ENCODE results near the gene PCSK7.
"Not testable (repeated sequence)": the region's sequence is repeated elsewhere in the genome, so short reads cannot be mapped to it uniquely, and the experiment has no call there.

Gene PCSK7

GRCh38 chr11:117189191-117189940, 42.5 kb downstream of the PCSK7 start:
- DNase-seq: no peak
- Mint-ChIP-seq H3K36me3 (ENCODE audit: low read depth) (peaks cover 50% of the 10 kb centered on the region), H3K4me1 (ENCODE audit: low read depth) (no peaks in the 10 kb centered on the region)

GRCh38 chr11:117188620-117189081, 43.2 kb downstream of the PCSK7 start:
- no peak overlapping the region for H3K27ac Mint-ChIP-seq
- H3K9me3 Mint-ChIP-seq: no peaks in the 10 kb centered on the region
- H3K27me3 Mint-ChIP-seq: no peaks in the 10 kb centered on the region
- peak; percentile 14 for DNase-seq
- no peak overlapping the region for H3K4me3 Mint-ChIP-seq
- H3K36me3 Mint-ChIP-seq (ENCODE audit: low read depth): peaks cover 51% of the 10 kb centered on the region
- no peaks in the 10 kb centered on the region for H3K4me1 Mint-ChIP-seq (ENCODE audit: low read depth)

More at GRCh38 chr11:117189191-117189940, 42.5 kb downstream of the PCSK7 start:
- Mint-ChIP-seq H3K9me3 (no peaks in the 10 kb centered on the region), H3K27me3 (no peaks in the 10 kb centered on the region), H3K4me3 (no peak overlapping the region), H3K27ac (peak overlapping the region; percentile 37)

- no peaks in the 10 kb centered on the region for H3K9me3 Mint-ChIP-seq
- peaks cover 49% of the 10 kb centered on the region for H3K36me3 Mint-ChIP-seq (ENCODE audit: low read depth)
- peak; percentile 17 for DNase-seq
- H3K4me1 Mint-ChIP-seq (ENCODE audit: low read depth): no peaks in the 10 kb centered on the region
- peak overlapping the region; percentile 10 for H3K27ac Mint-ChIP-seq
- H3K4me3 Mint-ChIP-seq: no peak overlapping the region
- H3K27me3 Mint-ChIP-seq: no peaks in the 10 kb centered on the region
Measured at GRCh38 chr11:117187799-117188481, 43.9 kb downstream of the PCSK7 start.

- no peak overlapping the region for H3K27ac Mint-ChIP-seq
- no peak overlapping the region for H3K4me3 Mint-ChIP-seq
- DNase-seq: peak; percentile 14
- no peaks in the 10 kb centered on the region for H3K9me3 Mint-ChIP-seq
- no peaks in the 10 kb centered on the region for H3K27me3 Mint-ChIP-seq
- no peaks in the 10 kb centered on the region for H3K4me1 Mint-ChIP-seq (ENCODE audit: low read depth)
- H3K36me3 Mint-ChIP-seq (ENCODE audit: low read depth): peaks cover 49% of the 10 kb centered on the region
Measured at GRCh38 chr11:117187428-117187798, 44.5 kb downstream of the PCSK7 start.

DNA sequence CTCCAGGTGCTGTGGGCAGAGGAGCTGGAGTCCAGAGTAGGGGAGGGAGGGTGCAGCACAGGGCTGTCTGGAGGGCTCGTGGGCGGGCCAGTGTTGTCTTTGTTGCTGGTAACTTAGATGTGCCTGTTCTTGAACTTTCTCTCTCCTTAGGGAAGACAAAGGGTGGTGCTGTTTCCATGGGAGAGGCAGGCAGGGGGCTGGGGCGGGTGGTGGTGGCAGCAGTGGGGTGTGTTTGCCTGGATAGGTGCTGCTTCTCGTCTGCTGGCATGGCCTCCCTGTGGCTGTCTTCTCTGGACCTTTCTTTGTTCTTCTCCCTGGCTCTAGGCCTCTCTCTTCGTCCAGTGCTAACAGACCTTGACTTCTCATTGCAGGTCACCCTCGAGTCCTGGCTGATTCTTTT, 44.9 kb downstream of the PCSK7 start:
- H3K36me3 Mint-ChIP-seq (ENCODE audit: low read depth): peaks cover 45% of the 10 kb centered on the region

GRCh38 chr11:117186431-117186761, 45.5 kb downstream of the PCSK7 start:
- H3K27ac Mint-ChIP-seq: peak overlapping the region; percentile 48
- no peaks in the 10 kb centered on the region for H3K27me3 Mint-ChIP-seq
- no peak overlapping the region for H3K4me3 Mint-ChIP-seq
- H3K36me3 Mint-ChIP-seq (ENCODE audit: low read depth): peaks cover 41% of the 10 kb centered on the region
- H3K9me3 Mint-ChIP-seq: no peaks in the 10 kb centered on the region
- no peaks in the 10 kb centered on the region for H3K4me1 Mint-ChIP-seq (ENCODE audit: low read depth)
- peak; percentile 8 for DNase-seq

More for the DNA sequence above, 44.9 kb downstream of the PCSK7 start:
- Mint-ChIP-seq H3K4me3 (no peak overlapping the region), H3K27me3 (no peaks in the 10 kb centered on the region), H3K9me3 (no peaks in the 10 kb centered on the region), H3K4me1 (ENCODE audit: low read depth) (no peaks in the 10 kb centered on the region), H3K27ac (no peak overlapping the region)
- DNase-seq: peak; percentile 8

DNA sequence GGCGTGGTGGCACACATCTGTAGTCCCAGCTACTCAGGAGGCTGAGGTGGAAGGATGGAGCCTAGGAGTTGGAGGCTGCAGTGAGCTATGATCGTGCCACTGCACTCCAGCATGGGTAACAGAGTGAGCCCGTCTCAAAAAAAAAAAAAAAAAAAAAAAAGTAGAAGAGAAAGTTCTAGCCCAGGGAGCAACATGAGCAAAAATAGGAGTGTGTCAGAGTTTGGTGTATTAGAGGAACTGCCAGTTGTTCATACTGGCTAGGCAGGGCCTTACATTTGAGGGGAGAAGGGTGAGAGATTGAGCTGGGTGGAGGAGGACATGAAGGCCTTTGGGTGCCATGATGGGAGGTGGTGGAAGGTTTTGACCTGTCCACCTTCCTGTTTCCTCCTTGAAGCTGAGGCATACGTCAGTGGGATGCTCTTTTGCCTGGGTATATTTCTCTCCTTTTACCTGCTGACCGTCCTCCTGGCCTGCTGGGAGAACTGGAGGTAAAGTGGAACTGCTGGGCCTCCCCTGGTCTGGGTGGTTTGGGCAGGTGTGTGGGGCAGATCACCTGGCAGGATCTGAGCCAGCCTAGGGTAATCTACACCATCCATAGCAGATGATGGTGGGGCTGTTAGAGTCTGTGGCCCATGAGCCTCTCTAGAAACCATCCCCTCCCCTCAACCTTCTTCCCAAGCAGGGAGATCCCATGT, 46.0 kb downstream of the PCSK7 start:
- no peak overlapping the region for H3K4me3 Mint-ChIP-seq
- no peaks in the 10 kb centered on the region for H3K27me3 Mint-ChIP-seq
- peaks cover 41% of the 10 kb centered on the region for H3K36me3 Mint-ChIP-seq (ENCODE audit: low read depth)
- H3K27ac Mint-ChIP-seq: peak overlapping the region; percentile 48
- peak; percentile 7 for DNase-seq
- H3K4me1 Mint-ChIP-seq (ENCODE audit: low read depth): peaks cover 4% of the 10 kb centered on the region
- no peaks in the 10 kb centered on the region for H3K9me3 Mint-ChIP-seq

GRCh38 chr11:117183724-117184349, 48.0 kb downstream of the PCSK7 start:
- no peak for DNase-seq
- H3K27me3 Mint-ChIP-seq: no peaks in the 10 kb centered on the region
- H3K27ac Mint-ChIP-seq: peak overlapping the region; percentile 15
- H3K4me3 Mint-ChIP-seq: no peak overlapping the region
- peaks cover 36% of the 10 kb centered on the region for H3K36me3 Mint-ChIP-seq (ENCODE audit: low read depth)
- no peaks in the 10 kb centered on the region for H3K9me3 Mint-ChIP-seq
- peaks cover 20% of the 10 kb centered on the region for H3K4me1 Mint-ChIP-seq (ENCODE audit: low read depth)

GRCh38 chr11:117183178-117183577, 48.7 kb downstream of the PCSK7 start:
- H3K27ac Mint-ChIP-seq, H3K4me3 Mint-ChIP-seq, H3K9me3 Mint-ChIP-seq, H3K27me3 Mint-ChIP-seq, DNase-seq: not testable (repeated sequence)
- Mint-ChIP-seq H3K36me3 (ENCODE audit: low read depth) (peaks cover 32% of the 10 kb centered on the region), H3K4me1 (ENCODE audit: low read depth) (peaks cover 24% of the 10 kb centered on the region)

DNA sequence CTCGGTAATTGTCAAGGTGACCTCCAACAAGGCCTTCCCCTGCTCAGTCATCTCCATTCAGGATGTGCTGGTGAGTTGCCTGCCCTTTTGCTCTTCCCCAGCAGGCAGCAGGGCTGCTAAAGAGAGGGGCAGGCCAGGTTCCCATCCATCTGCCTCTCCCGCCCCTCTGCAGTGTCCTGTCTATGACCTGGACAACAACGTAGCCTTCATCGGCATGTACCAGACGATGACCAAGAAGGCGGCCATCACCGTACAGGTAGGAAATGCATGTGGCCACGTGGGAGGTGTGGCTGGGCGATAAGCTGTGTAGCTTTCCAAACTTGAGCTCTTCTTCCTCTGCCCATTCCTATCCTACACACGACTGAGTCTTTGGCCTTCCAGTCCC, 49.3 kb downstream of the PCSK7 start:
- Mint-ChIP-seq H3K36me3 (ENCODE audit: low read depth) (peaks cover 26% of the 10 kb centered on the region), H3K27ac (no peak overlapping the region), H3K9me3 (no peaks in the 10 kb centered on the region), H3K4me1 (ENCODE audit: low read depth) (peaks cover 30% of the 10 kb centered on the region), H3K27me3 (no peaks in the 10 kb centered on the region), H3K4me3 (no peak overlapping the region)
- no peak for DNase-seq

DNA sequence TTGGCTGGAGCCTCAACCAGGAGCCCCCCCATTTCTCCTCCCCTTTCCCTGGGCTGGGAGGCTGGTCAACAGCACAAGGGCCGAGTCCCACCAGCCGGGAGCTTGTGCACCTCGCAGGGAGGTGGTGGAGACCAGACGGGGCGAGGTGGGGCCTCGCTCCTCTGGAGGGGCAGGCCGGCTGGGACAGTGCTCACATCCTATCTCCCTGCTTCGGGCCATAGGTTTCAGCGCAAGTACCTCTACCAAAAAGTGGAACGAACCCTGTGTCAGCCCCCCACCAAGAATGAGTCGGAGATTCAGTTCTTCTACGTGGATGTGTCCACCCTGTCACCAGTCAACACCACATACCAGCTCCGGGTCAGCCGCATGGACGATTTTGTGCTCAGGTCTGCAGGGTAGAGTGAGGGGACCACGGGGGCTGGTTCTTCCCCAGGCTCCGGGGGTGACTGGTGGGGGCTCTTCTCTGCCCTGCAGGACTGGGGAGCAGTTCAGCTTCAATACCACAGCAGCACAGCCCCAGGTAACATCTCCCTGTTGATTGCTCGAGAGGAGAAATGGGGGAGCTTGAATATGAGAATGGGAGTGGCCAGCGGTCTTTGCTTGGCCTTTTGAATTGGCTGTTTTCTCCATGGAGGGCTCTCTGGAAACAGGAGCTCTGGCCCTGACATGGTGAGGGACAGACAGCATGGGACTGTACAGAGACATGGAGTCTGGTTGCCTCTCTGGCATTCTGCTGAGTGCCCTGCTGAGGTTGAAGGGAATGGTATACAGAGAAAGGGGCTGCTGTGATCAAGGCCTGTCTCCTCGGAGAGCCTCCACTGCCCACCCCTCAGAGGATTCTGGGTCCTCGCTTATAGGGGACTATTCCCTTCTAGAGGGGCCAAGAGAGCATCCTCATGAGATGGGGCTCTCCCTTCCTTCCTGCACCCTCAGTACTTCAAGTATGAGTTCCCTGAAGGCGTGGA, 50.0 kb downstream of the PCSK7 start:
- Mint-ChIP-seq H3K27ac (peak overlapping the region; percentile 26), H3K27me3 (no peaks in the 10 kb centered on the region), H3K4me1 (ENCODE audit: low read depth) (peaks cover 30% of the 10 kb centered on the region), H3K4me3 (no peak overlapping the region), H3K36me3 (ENCODE audit: low read depth) (peaks cover 22% of the 10 kb centered on the region), H3K9me3 (no peaks in the 10 kb centered on the region)
- DNase-seq: no peak

GRCh38 chr11:117180661-117181585, 51.0 kb downstream of the PCSK7 start:
- Mint-ChIP-seq H3K27me3 (no peaks in the 10 kb centered on the region), H3K4me1 (ENCODE audit: low read depth) (peaks cover 30% of the 10 kb centered on the region), H3K36me3 (ENCODE audit: low read depth) (peaks cover 21% of the 10 kb centered on the region), H3K4me3 (peak overlapping the region; percentile 91), H3K9me3 (no peaks in the 10 kb centered on the region), H3K27ac (peak overlapping the region; percentile 82)
- DNase-seq: peak; percentile 59

GRCh38 chr11:117180020-117180419, 51.9 kb downstream of the PCSK7 start:
- Mint-ChIP-seq H3K36me3 (ENCODE audit: low read depth) (peaks cover 21% of the 10 kb centered on the region), H3K4me3 (peak overlapping the region; percentile 91), H3K27me3 (no peaks in the 10 kb centered on the region), H3K4me1 (ENCODE audit: low read depth) (peaks cover 30% of the 10 kb centered on the region), H3K27ac (peak overlapping the region; percentile 84), H3K9me3 (no peaks in the 10 kb centered on the region)
- DNase-seq: no peak

Data from activated T-cell treated with anti-CD3 and anti-CD28 coated beads, Interleukin-2, amount 50 U/mL, for 24 hours (primary cell).